ENCODE measurements around the gene RINL. TPM values are rescaled to one million over a fixed set of nuclear protein-coding genes. Genes with fewer than 3 reads are reported as not detected.
A peak's percentile ranks its signal among the peaks of the same experiment; 100 is the strongest.
"Not testable (repeated sequence)": the region's sequence is repeated elsewhere in the genome, so short reads cannot be mapped to it uniquely, and the experiment has no call there.

The RINL gene
- total RNA-seq, 1 experiment from 2014 or later, result 14.5 TPM

- POLR2A ChIA-PET, result no interaction called here
- CTCF ChIA-PET, result interaction anchor here (0.6 to 7.1 kb wide), 6 partner anchors 8 to 110 kb away, joined by 3 to 43 read pairs (median 6); partner anchors contain the start of genes MRPS12 and SARS2
- Mint-ChIP-seq H3K4me1 (peaks cover 26% of the 10 kb centered on the region), H3K27me3 (ENCODE audit: low read depth) (no peaks in the 10 kb centered on the region; the same call in 1 of the 2 replicates), H3K27ac (no peak overlapping the region), H3K9me3 (no peaks in the 10 kb centered on the region), H3K36me3 (no peaks in the 10 kb centered on the region), H3K4me3 (no peak overlapping the region)
- ATAC-seq (no peak), DNase-seq (ENCODE audit: low spot score) (no peak)
- TF ChIP-seq TEAD1 (CRISPR knock-in tag; IDR thresholded peaks at IDR 0.05) (no peak), NFYB (CRISPR knock-in tag; conservative IDR thresholded peaks at IDR 0.05; ENCODE audit: low read depth) (no peak), CTCF (IDR thresholded peaks at IDR 0.05) (no peak), NR1H2 (CRISPR knock-in tag; IDR thresholded peaks at IDR 0.05) (no peak), ZBTB21 (CRISPR knock-in tag; IDR thresholded peaks at IDR 0.05; ENCODE audit: borderline replicate concordance) (no peak), STAT6 (CRISPR knock-in tag; conservative IDR thresholded peaks at IDR 0.05; ENCODE audit: low read depth) (no peak)
Measured at GRCh38 chr19:38879400-38879751, 1.3 kb upstream of the RINL start.

GRCh38 chr19:38878575-38879399 is 712 bp upstream of the RINL start:
- Mint-ChIP-seq H3K9me3 (no peaks in the 10 kb centered on the region), H3K27ac (no peak overlapping the region), H3K36me3 (no peaks in the 10 kb centered on the region), H3K4me3 (no peak overlapping the region), H3K4me1 (peaks cover 26% of the 10 kb centered on the region), H3K27me3 (ENCODE audit: low read depth) (no peaks in the 10 kb centered on the region; the same call in 1 of the 2 replicates)
- TF ChIP-seq ZNF263 (CRISPR knock-in tag; IDR thresholded peaks at IDR 0.05; ENCODE audit: low read depth), result no peak
- TF ChIP-seq NR2C2 (CRISPR knock-in tag; IDR thresholded peaks at IDR 0.05), result 0 out of 2 replicates have a peak, but pooled peaks have one; percentile 13
- POLR2A ChIA-PET, result interaction anchor here (0.7 kb wide), 1 partner anchor 9 kb away, joined by 3 read pairs; no protein-coding TSS in a partner anchor
- ATAC-seq, result no peak
- CTCF ChIA-PET, result interaction anchor here (1.2 to 7.1 kb wide), 7 partner anchors 9 to 110 kb away, joined by 3 to 43 read pairs (median 6); partner anchors contain the start of genes MRPS12, NFKBIB and SARS2
- no peak for DNase-seq (ENCODE audit: low spot score)

GRCh38 chr19:38875656-38876395 is 2.2 kb downstream of the RINL start:
- H3K9me3 Mint-ChIP-seq, result no peaks in the 10 kb centered on the region
- H3K27me3 Mint-ChIP-seq (ENCODE audit: low read depth), result peaks cover 3% of the 10 kb centered on the region
- H3K27ac Mint-ChIP-seq, result no peak overlapping the region
- TF ChIP-seq SMAD3 (CRISPR knock-in tag; IDR thresholded peaks at IDR 0.05; ENCODE audit: borderline replicate concordance) (no peak), ATF3 (CRISPR knock-in tag; conservative IDR thresholded peaks at IDR 0.05) (no peak), MLX (CRISPR knock-in tag; IDR thresholded peaks at IDR 0.05) (no peak), TP53 (CRISPR knock-in tag; IDR thresholded peaks at IDR 0.05) (no peak), TEAD1 (CRISPR knock-in tag; IDR thresholded peaks at IDR 0.05) (no peak), JUN (CRISPR knock-in tag; IDR thresholded peaks at IDR 0.05) (no peak)
- ATAC-seq (no peak), DNase-seq (ENCODE audit: low spot score) (no peak)
- H3K36me3 Mint-ChIP-seq, result no peaks in the 10 kb centered on the region
- H3K4me3 Mint-ChIP-seq, result no peak overlapping the region
- ChIA-PET POLR2A (interaction anchor here (1.2 kb wide), 1 partner anchor 27 kb away, joined by 3 read pairs; no protein-coding TSS in a partner anchor), CTCF (interaction anchor here (0.7 to 7.1 kb wide), 6 partner anchors 12 to 473 kb away, joined by 3 to 43 read pairs (median 4); partner anchors contain the start of genes FAM98C, MRPS12, NFKBIB and SARS2)
- H3K4me1 Mint-ChIP-seq, result peaks cover 20% of the 10 kb centered on the region

GRCh38 chr19:38873400-38873799 is 4.7 kb downstream of the RINL start:
- not testable (repeated sequence) for H3K9me3 Mint-ChIP-seq; DNase-seq (ENCODE audit: low spot score); H3K27ac Mint-ChIP-seq; H3K4me3 Mint-ChIP-seq; H3K36me3 Mint-ChIP-seq; ATAC-seq
- ChIA-PET CTCF (interaction anchor here (7.1 kb wide), 1 partner anchor 14 kb away, joined by 43 read pairs; no protein-coding TSS in a partner anchor), POLR2A (interaction anchor here (0.7 kb wide), 1 partner anchor 21 kb away, joined by 3 read pairs; no protein-coding TSS in a partner anchor)
- H3K4me1 Mint-ChIP-seq, result peaks cover 23% of the 10 kb centered on the region
- H3K27me3 Mint-ChIP-seq (ENCODE audit: low read depth), result peaks cover 21% of the 10 kb centered on the region

Measured in WTC11 (cell line).